ENCODE measurements around the gene UBN2. TPM values are rescaled to one million over a fixed set of nuclear protein-coding genes. Genes with fewer than 3 reads are reported as not detected.
"Not testable (repeated sequence)": the region's sequence is repeated elsewhere in the genome, so short reads cannot be mapped to it uniquely, and the experiment has no call there.

The UBN2 gene
- total RNA-seq, 4 donors from 2014 or later: 19.9 to 33.7 (median 24.7) TPM

GRCh38 chr7:139321071-139321745, 90.2 kb downstream of the UBN2 start:
- no peaks in the 10 kb centered on the region for H3K4me1 ChIP-seq
- intact Hi-C loops (cut with DNase I): no loop called here
- H3K9me3 ChIP-seq: no peaks in the 10 kb centered on the region
- 56 to 70% methylated on average over 11 of the region's 11 CpGs for whole genome bisulfite sequencing, 2 donors
- no peak for DNase-seq
- TF ChIP-seq POLR2A (IDR thresholded peaks at IDR 0.05): no peak
- TF ChIP-seq CTCF (IDR thresholded peaks at IDR 0.05): peak in 1 of 6 experiments; percentile 27
- H3K27me3 ChIP-seq: no peaks in the 10 kb centered on the region
- no peak overlapping the region for H3K4me3 ChIP-seq (replicated peaks in 1 of 3)
- no peaks in the 10 kb centered on the region for H3K36me3 ChIP-seq
- H3K27ac ChIP-seq: no peak overlapping the region

- H3K4me3 ChIP-seq (replicated peaks in 1 of 3); H3K27ac ChIP-seq; DNase-seq; intact Hi-C loops (cut with DNase I); H3K27me3 ChIP-seq; H3K4me1 ChIP-seq; H3K36me3 ChIP-seq; H3K9me3 ChIP-seq: not testable (repeated sequence)
- WGBS, 2 donors: 95 to 96% methylated on average over 11 of the region's 11 CpGs
Observed at GRCh38 chr7:139324709-139325108, 93.7 kb downstream of the UBN2 start.

- TF ChIP-seq POLR2A (IDR thresholded peaks at IDR 0.05) (no peak), CTCF (IDR thresholded peaks at IDR 0.05) (no peak)
- no peaks in the 10 kb centered on the region for H3K9me3 ChIP-seq
- no peak overlapping the region for H3K4me3 ChIP-seq (replicated peaks in 1 of 3)
- intact Hi-C loops (cut with DNase I): no loop called here
- no peak overlapping the region for H3K27ac ChIP-seq
- H3K4me1 ChIP-seq: no peaks in the 10 kb centered on the region
- DNase-seq: no peak
- H3K36me3 ChIP-seq: no peaks in the 10 kb centered on the region
- H3K27me3 ChIP-seq: no peaks in the 10 kb centered on the region
- 69 to 74% methylated on average over 2 of the region's 2 CpGs for WGBS, 2 donors
Observed at GRCh38 chr7:139328375-139328774, 97.3 kb downstream of the UBN2 start.

GRCh38 chr7:139329119-139329518, 98.1 kb downstream of the UBN2 start:
- H3K27me3 ChIP-seq: no peaks in the 10 kb centered on the region
- no peak overlapping the region for H3K4me3 ChIP-seq (replicated peaks in 1 of 3)
- no peak for TF ChIP-seq POLR2A (IDR thresholded peaks at IDR 0.05)
- no peak for TF ChIP-seq CTCF (IDR thresholded peaks at IDR 0.05)
- H3K27ac ChIP-seq: no peak overlapping the region
- 62 to 69% methylated on average over 2 of the region's 2 CpGs for WGBS, 2 donors
- intact Hi-C loops (cut with DNase I): no loop called here
- H3K36me3 ChIP-seq: no peaks in the 10 kb centered on the region
- H3K9me3 ChIP-seq: no peaks in the 10 kb centered on the region
- no peak for DNase-seq
- H3K4me1 ChIP-seq: no peaks in the 10 kb centered on the region

- intact Hi-C loops (cut with DNase I): no loop called here
Observed at GRCh38 chr7:139330333-139331030, 99.4 kb downstream of the UBN2 start.

More at GRCh38 chr7:139330333-139331030, 99.4 kb downstream of the UBN2 start:
- Histone ChIP-seq H3K36me3 (no peaks in the 10 kb centered on the region), H3K27me3 (no peaks in the 10 kb centered on the region), H3K4me3 (replicated peaks in 1 of 3) (no peak overlapping the region), H3K9me3 (no peaks in the 10 kb centered on the region), H3K27ac (no peak overlapping the region), H3K4me1 (no peaks in the 10 kb centered on the region)
- DNase-seq: no peak
- TF ChIP-seq CTCF (IDR thresholded peaks at IDR 0.05) (no peak), POLR2A (IDR thresholded peaks at IDR 0.05) (no peak)
- 81 to 86% methylated on average over 3 of the region's 3 CpGs for WGBS, 2 donors

All from thyroid gland (tissue), 4 donors.